A549 (cell line): Measurements from ENCODE around the gene CCDC85B.

Experiments
- CHD4 ChIP-seq: fragments of 200-600 bp; sonication (generic); IDR thresholded peaks from 2 replicates; pipeline ENCODE4 v1.6.1; 2016; ENCODE audit warnings: antibody characterized with exemption, mild to moderate bottlenecking, borderline replicate concordance
- CTCF ChIP-seq: fragments of >200 bp; sonication (Bioruptor Twin); formaldehyde crosslinking; IDR thresholded peaks from 3 replicates; pipeline ENCODE4 v1.5.1; 2016
- JUN ChIP-seq, 2 experiments: fragments of >200 bp; sonication (Bioruptor Twin); formaldehyde crosslinking; IDR thresholded peaks; 2 replicates in 1 of 2; 3 replicates in 1 of 2; pipeline ENCODE4 v1.6.1; 2016 to 2017
- MAFK ChIP-seq: fragments of 450-650 bp; IDR thresholded peaks from 2 replicates; pipeline ENCODE4 v1.6.1; 2014; ENCODE audit not compliant: partially characterized antibody
- MYC ChIP-seq: IDR thresholded peaks from 2 replicates; pipeline ENCODE4 v1.6.1; 2012; ENCODE audit warnings: mild to moderate bottlenecking, inconsistent platforms, low read length, improper control_type of control experiment, borderline replicate concordance
- USF2 ChIP-seq: fragments of 450-650 bp; IDR thresholded peaks from 2 replicates; pipeline ENCODE4 v1.6.1; 2014; ENCODE audit warnings: antibody characterized with exemption

GRCh38 chr11:65895482-65895981, 5.1 kb downstream of the CCDC85B start:
- TF ChIP-seq JUN (IDR thresholded peaks at IDR 0.05) (no peak), CTCF (no peak), USF2 (no peak), MAFK (no peak), CHD4 (no peak), MYC (no peak)
